ENCODE results near the gene EIF3M.
"Not testable (repeated sequence)": the region's sequence is repeated elsewhere in the genome, so short reads cannot be mapped to it uniquely, and the experiment has no call there.

EIF3M gene

GRCh38 chr11:32597921-32598320, 14.3 kb downstream of the EIF3M start:
- DNase-seq (ENCODE audit: low read depth): no peak

DNA sequence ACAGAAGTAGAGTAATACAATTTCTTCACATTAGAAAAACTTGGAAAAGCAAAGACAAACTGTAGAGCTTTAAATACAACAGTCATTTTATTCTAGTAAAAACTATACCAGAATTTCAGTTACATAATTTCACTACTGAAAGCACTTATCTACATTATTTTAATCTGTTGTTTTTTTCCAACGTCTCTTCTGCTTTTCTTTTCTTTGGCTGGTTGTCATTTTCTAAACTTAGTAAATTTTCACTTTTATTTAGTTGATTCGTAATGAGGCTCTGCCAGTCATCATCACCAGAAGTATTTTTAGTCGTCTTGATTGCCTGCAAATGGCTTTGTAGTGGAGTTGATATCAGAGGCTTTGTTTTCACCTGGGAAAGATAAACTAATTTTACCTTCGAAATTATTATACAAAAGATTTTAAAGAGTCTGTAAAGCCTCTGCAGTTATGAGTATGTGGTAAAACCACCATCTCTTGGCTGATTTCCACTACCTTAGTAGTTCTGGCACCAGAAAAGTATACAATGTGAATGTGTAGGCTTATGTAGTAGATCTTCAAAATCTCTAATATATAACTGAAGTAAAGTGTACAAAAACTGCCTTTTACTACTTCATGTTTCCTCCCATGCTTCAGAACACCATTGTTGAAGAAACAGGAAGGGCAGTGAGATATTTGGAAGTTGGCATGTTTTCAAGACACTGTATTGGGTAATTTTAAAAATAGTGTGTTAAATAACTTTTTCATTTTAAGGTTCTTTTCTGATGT, 19.2 kb downstream of the EIF3M start:
- DNase-seq (ENCODE audit: low read depth): no peak

- no peak for DNase-seq (ENCODE audit: low read depth)
These were observed 22.6 kb downstream of the EIF3M start for GRCh38 chr11:32606220-32606619.

- DNase-seq (ENCODE audit: low read depth): not testable (repeated sequence)
These were observed 25.2 kb downstream of the EIF3M start for GRCh38 chr11:32608826-32609225.

- DNase-seq (ENCODE audit: low read depth): no peak
These were observed 27.2 kb downstream of the EIF3M start for GRCh38 chr11:32610797-32611352.

DNA sequence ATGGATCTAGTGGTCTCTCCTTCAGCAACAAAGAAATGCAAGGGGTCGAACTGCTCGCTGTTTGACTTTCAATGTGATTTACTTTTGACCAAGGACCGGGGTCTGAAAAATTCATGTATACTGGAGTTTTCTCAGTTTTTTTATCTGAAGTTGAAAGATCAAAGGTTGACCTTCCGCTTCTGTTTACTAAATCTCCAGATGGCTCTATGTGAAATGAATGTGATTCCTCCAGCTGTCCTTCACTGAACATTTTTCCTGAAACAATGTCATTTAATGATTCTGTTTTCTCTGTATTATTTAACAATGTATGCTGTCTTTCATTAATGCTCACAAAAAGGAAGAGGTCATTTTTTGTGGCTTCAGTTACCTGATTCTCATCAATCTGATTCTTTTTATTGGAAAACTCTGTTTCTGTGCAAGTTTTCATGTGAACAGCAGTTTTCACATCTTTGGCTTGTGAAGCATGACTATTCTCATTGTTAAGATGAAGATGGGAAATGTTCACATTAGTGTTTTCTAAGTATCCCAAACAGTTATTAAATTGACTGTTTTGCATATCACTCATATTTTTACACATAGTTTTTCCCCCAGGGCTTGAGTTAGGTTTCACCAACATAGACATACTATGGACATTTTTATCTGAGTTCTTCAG, 30.0 kb downstream of the EIF3M start:
- DNase-seq (ENCODE audit: low read depth): no peak

GRCh38 chr11:32615422-32615821, 31.8 kb downstream of the EIF3M start:
- DNase-seq (ENCODE audit: low read depth): no peak

DNA sequence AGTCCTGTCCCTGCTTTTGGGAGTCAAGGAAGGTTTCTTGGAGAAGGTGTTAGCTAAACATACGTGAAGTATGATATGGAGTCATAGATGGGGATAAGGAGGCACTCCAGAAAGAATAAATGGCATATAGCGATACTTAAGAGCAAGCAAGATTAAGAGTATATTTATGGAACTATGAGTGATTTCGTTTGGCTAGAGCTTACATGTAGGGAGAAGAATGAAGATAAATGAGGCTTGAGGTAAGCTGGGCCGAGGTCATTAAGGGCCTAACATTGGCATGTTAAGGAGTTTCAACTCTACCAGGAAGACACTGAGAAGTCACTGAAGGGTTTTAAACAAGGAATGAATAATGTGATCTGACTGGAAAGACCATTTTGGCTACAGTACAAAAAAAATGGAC, 33.3 kb downstream of the EIF3M start:
- DNase-seq (ENCODE audit: low read depth): no peak

- no peak for DNase-seq (ENCODE audit: low read depth)
These were observed 47.2 kb downstream of the EIF3M start for GRCh38 chr11:32630844-32631243.

DNA sequence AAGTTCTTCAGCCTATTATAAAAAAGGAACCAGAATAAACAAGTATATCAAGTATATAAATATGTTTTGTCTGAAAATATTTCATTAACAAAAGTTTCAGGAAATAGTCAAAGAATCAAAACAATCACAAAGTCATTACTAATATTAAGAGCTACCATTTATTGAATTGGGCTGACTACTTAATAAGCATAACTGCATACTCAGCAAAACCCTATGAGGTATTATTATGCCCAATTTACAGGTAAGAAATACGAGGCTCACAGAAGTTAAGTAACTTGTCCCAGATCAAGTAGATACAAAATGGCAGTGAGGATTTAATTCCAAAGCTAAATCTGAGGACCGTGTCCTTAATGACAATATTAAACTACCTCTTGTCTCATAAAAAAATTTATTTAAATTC, 52.2 kb downstream of the EIF3M start:
- no peak for DNase-seq (ENCODE audit: low read depth)

DNA sequence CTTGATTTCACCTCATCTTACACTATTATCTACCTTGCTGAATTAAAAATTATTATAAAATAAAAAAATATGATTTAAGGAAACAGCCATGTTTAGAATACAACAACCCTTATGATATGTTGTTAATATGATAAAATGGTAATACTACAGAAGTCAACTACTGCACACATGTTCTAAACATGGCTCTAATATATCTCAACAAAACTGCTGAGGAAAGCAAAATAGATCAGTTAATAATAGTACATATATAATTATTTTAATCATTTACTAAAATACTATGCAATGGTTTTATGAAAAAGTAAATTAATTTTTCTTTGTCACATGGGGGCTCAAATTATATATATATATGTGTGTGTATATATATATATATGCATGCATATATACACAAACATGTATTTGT, 57.7 kb downstream of the EIF3M start:
- DNase-seq (ENCODE audit: low read depth): no peak

DNA sequence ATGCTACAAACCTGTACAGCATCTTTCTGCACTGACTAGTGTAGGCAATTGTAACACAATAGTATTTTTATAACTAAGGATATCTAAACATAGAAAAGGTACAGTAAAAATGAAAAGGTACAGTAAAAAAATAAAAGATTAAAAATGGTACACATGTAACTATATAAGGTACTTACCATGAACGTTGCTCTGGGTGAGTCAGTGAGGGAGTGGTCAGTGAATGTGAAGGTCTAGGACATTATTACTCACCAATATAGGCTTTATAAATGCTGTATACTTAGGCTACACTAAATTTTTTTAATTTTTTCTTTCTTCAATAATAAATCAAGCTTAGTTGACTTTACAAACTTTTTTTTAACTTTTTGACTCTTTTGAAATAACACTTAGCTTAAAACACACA, 59.9 kb downstream of the EIF3M start:
- DNase-seq (ENCODE audit: low read depth): no peak
